Inflammatory macrophage treated with lipopolysaccharide for 4 hours (primary cell): ENCODE results near the gene CERS2.
"Not testable (repeated sequence)": the region's sequence is repeated elsewhere in the genome, so short reads cannot be mapped to it uniquely, and the experiment has no call there.

Experiments
- DNase-seq: peaks from one replicate; pipeline ENCODE4 v3.0.0-alpha.2; 2020

Gene CERS2

DNA sequence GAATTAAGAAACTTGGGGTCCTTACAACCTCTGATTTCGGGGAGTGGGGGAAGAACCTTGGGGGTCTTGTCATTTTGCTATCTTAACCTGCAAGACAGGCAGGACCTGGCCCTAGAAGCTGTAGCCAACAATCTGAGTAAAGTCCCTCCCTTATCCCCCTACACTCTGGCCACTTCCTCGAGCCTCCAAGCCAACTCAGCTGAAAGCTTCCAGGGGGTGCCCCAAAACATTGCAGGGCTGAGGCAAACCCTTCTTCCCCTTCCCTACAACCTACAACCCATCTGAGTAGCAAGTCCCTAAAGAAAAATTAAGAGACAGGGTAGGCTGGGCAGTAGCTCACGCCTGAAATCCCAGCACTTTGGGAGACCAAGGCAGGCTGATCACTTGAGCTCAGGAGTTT, 5.0 kb downstream of the CERS2 start:
- DNase-seq: no peak

DNA sequence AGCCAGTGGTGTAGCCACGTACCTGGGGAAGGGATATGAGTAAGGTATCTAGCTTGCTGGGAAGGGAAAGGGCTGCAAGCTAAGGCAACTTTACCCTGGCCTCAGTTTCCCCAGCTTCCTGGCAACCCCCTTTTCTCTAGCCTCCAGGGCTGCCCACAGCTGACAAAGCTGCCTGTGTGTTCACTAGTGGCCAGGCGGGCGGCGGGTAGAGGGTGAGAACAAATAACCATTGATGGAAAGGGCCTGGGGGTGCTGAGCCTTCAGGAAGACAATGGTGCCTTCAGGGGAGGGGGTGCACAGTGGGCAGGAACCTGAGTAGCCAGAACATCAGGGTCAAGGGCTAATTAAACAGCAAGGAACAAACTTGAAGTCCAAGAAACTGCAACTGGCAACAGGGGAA, 6.1 kb downstream of the CERS2 start:
- no peak for DNase-seq

DNA sequence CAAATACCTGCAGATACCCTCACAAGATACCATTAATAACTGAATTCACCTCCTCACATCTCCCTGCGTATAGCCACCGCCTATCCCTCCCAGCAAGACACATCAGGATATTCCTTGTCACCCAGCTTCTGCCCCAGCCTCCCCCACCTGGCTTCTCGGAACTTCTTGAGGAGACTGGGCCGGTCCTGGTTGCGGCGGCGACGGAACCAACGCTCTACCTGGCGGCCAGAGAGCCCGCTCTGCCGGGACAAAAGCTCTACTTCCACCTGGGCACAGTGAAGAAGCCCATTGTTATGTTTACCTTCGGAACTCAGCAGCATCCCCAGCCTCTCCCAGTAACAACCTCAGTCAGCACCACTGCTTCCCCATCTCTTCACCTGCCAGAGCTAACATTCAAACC, 6.7 kb downstream of the CERS2 start:
- DNase-seq: no peak

DNA sequence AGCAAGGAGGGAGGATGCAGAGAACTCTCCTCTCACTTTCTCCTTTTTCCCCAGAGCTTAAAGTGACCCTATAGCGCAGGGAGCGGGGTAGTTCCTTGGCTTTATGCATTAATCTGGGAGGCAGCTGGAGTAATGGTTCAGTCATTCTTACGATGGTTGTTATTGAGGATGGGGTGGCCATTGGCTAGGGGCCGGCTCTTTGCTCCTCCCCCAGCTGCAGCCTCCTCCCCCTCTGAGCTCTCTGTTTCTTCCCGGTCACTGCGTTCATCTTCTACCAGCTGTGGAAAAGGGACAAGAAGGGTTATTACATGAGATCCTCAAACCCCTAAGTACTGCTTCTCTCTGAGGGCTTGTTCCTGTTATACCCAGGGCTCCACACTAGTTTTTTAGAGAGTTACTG, 8.6 kb downstream of the CERS2 start:
- DNase-seq: no peak

DNA sequence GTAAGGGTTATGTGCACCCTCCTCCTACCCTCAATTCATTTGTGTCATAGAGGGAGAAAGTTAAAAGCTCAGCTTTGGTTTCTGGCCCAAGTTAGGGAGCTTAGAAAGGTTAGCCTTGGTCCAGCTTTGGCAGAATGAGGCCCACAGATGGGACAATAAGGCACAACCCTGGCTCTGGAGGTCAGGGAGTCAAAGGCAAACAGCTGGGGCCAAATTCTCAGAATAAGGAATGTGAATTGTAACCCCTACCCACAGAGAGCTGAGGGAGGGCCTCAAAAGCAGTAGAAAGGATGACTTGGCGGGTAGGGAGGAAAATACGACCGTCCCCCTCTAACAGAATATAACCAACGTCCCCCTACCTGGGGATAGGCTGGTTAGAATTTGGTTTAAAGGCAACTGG, 9.0 kb downstream of the CERS2 start:
- no peak for DNase-seq

DNA sequence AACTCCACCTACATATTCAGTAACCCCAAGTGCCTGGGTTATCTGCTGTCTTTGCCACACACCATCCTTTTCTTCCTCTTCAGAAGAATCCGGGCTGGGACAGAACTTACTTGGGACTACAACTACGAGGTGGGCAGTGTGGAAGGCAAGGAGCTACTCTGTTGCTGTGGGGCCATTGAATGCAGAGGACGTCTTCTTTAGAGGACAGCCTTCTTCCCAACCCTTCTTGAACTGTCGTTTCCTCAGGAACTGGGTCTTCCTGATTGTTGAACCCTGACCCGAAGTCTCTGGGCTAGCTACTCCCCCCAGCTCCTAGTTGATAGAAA, 10.5 kb downstream of the CERS2 start:
- no peak for DNase-seq

DNA sequence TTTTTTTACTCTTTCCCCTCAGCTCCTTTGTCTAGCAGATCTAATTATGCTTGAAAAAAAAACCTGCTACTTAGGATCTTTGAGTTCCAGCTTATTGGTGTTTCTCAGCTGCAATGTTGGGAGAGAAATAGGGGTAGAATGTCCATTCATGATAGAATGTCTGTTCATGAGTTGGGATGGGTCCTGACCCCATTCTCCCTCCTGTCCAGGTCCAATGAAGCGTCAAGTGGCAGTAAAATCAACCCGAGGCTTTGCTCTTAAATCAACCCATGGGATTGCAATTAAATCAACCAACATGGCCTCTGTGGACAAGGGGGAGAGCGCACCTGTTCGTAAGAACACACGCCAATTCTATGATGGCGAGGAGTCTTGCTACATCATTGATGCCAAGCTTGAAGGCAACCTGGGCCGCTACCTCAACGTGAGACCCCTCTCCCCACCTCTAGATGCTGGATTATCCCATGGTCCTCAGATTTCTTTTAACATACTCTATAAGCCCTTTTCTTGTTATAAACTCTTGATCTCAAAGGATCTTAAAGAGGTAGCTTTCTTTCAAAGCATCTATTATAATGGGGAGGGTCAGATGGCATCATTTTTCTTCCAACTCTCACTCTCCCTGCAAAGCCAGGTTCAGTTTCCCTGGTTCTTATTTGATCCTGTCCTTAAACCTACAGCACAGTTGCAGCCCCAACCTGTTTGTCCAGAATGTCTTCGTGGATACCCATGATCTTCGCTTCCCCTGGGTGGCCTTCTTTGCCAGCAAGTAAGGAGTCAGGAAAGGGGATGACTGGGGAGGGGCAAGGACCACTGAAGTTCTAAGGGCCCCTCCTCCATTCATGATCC, 11.1 kb downstream of the CERS2 start:
- DNase-seq: no peak

DNA sequence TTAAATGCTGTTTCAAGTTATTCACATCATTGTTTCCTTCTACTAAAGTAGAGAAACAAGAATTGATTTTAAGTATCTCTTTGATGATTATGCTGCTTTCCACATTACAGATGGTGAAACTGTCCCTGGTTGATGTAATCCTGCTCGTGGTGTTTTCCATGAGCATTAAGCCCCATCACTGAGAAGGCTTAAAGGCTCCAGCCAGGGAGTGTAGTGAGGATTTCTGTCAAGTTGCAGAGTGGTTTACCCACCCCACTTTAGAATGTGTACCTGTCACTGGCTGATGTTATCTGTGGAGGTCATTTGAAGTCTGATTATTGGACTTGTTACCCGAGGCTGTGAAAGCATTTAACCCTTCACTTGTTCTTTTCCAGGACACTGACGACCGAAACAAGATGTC, 12.9 kb downstream of the CERS2 start:
- no peak for DNase-seq

DNA sequence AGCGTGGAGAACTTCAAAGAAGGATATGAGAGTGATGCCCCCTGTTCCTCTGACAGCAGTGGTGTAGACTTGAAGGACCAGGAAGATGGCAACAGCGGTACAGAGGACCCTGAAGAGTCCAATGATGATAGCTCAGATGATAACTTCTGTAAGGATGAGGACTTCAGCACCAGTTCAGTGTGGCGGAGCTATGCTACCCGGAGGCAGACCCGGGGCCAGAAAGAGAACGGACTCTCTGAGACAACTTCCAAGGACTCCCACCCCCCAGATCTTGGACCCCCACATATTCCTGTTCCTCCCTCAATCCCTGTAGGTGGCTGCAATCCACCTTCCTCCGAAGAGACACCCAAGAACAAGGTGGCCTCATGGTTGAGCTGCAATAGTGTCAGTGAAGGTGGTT, 14.0 kb downstream of the CERS2 start:
- DNase-seq: no peak

DNA sequence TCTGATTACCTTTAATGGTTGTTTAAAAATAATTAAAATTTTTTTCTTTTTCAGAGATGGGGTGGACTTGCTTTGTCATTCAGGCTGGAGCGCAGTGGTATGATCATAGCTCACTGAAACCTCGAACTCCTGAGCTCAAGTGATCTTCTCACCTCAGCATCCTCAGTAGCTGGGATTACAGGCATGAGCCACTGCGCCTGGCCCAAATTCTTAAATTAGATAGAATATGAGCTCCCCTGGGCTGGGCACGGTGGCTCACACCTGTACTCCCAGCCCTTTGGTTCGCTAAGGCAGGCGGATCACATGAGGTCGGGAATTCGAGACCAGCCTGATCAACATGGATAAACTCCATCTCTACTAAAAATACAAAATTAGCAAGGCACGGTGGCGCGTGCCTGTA, 17.0 kb downstream of the CERS2 start:
- DNase-seq: no peak

DNA sequence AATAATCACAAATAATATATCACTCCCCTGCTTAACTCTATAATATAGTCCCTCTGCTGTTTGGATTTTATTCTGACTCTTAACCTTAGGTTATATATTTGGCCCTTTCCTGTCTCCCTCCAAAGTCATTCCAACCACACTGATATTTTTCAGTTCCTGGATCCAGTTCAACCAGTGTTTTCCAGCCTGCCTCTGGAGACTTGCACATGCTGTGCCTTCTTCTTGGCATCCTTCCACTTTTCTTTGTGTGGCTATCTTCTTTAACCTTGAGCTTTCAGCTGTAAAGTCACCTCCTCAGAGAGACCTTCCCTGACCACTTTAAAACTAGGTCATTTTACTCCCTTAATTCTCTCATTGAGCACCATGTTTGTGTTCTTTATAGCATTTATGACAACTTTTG, 19.4 kb downstream of the CERS2 start:
- no peak for DNase-seq

DNA sequence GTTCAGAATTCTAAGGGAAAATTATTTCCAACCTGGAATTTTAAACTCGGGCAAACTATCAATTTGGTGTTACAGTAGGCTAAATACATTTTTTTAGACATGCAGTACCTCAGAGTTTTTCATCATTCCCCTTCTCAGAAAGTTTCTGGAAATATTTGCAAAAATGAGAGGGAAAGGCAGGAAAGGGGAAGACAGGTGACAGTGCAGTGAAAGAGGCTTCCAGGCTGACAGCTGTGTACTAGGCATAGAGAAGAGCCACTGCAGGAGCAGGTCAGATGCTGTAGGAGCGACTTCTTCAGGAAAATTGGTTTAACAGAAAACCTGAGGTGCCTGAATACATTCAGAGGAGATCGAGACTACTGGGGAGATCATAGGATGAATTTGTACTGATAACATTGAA, 19.9 kb downstream of the CERS2 start:
- no peak for DNase-seq

DNA sequence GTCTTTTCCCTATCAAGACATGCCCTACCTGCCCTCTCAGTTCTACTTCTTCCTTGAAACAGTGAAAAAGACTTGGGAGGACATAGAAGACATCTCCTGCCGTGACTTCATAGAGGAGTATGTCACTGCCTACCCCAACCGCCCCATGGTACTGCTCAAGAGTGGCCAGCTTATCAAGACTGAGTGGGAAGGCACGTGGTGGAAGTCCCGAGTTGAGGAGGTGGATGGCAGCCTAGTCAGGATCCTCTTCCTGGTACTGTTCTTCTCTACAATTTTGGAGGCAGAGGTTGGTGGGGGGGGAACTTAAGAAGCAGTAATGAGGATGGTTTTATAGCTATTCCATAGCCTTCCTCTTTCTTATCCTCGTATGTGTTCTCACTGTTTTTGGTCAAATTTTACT, 29.8 kb downstream of the CERS2 start:
- peak; percentile 13 for DNase-seq

DNA sequence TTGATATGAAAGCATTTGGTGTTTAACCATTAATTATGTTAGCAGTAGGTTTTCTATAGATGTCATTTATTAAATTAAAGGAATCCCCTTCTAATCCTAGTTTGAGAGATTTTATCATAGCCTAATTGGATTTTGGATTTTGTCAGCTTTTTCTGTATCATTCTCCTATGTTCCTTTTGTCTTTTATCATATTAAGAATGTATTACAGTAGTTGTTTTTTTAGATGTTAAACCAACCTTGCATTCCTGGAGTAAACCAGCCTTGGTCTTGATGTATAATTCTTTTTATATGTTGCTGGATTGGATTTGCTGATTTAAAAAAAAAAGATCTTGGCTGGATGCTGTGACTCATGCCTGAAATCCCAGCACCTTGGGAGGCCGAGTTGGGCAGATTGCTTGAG, 42.9 kb downstream of the CERS2 start:
- DNase-seq: no peak

DNA sequence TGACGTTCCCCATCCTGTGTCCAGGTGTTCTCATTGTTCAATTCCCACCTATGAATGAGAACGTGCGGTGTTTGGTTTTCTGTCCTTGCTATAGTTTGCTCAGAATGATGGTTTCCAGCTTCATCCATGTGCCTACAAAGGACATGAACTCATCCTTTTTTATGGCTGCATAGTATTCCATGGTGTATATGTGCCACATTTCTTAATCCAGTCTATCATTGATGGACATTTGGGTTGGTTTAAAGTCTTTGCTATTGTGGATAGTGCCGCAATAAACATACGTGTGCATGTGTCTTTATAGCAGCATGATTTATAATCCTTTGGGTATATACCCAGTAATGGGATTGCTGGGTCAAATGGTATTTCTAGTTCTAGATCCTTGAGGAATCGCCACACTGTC, 45.9 kb downstream of the CERS2 start:
- not testable (repeated sequence) for DNase-seq

DNA sequence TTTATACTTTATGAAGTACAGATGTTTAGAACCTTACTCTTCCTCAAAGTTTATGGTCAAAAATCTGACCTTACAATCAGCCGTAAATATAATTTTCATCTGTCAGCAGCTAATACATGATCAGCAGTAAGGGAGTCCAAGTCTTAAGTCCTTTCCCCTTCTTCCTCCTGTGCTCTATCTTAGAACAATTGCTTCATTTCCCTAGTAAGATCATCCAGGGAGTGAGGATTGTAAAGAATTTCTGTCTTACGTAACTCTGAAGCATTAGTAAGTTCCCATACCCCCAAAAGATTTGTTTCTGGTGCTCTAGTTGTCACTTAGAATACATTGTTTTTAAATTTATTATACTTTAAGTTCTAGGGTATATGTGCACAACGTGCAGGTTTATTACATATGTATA, 46.3 kb downstream of the CERS2 start:
- DNase-seq: peak; percentile 40

DNA sequence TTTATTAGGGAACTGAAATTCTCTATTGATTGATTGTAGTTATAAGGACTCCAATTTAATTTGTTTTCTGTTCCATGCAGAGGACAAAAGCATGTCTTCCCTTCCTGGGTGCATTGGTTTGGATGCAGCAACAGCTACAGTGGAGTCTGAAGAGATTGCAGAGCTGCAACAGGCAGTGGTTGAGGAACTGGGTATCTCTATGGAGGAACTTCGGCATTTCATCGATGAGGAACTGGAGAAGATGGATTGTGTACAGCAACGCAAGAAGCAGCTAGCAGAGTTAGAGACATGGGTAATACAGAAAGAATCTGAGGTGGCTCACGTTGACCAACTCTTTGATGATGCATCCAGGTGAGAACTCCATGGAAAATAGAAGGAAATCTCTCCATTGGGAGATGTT, 47.0 kb downstream of the CERS2 start:
- peak; percentile 70 for DNase-seq

DNA sequence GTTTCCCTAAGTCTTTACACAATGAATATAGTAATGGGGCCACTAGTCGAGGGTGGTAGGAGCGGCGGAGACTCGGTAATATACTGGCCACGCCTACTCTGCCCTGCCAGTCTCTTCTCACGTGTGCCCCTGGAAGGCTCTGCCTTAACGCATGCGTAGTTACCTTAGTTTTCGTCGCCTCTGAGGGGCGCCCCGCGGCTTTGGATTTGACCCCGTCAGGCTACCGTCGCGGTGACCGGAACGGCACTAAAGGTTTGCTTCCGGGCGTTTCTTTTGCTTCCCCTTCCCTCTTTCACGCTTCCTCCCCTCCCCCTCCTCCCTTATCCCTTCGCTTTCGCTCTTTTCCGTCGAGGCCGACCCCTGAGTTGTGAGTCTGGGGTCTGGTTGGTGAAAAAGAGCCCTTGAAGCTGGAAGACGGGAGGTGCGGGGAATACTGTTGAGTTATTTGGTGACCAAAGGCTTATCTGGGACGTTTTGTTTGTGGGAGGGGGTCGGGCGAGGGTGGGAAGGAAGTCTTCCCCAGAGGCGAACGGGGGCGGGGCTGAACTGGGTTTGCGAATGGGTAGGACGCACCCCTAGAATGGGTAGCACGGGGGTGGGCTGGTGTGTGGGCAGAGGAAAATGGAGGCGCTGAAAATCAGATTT, 48.4 kb downstream of the CERS2 start, which contains the start of gene SETDB1:
SETDB1 (plus strand) TSS at position 267 of the 645 bp plus-strand sequence. CDS start 1,352 bp downstream, outside the sequence.
- DNase-seq: peak; percentile 99

DNA sequence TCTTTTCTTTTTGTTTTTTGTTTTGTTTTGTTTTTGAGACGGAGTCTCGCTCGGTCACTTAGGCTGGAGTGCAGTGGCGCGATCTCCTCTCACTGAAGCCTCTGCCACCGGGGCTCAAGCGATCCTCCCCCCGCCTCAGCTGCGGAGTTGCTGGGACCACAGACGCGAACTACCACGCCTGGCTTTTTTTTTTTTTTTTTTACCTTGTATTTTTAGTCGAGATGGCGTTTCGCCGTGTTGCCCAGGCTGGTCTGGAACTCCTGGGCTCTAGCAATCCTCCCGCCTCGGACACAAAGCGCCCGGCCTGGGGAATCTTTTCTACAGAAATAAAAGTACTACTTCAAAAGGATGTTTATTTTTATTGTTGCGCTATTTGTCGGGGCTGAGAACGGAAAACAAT, 49.6 kb downstream of the CERS2 start:
- DNase-seq: no peak

DNA sequence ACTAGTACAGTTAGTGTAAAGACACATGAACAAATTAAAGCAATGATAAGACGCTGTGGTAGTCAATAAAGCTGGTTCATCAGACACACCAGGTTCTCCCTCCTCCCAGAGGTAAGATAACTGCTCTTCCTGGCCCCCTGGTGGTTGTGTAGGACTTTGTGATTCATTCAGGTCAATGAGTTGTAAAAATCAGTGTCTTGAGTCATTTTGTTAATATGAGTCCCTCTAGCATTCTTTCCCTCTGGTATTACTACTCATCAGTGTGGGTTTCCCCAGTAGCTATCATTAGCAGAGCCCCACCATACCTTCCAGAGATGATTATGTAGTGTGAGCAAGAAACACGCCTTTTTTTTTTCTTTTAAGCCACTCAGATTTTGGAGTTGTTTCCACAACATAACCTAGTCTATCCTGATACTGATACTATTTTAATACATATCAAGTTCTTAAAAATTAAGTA, 52.1 kb downstream of the CERS2 start:
- peak; percentile 78 for DNase-seq

DNA sequence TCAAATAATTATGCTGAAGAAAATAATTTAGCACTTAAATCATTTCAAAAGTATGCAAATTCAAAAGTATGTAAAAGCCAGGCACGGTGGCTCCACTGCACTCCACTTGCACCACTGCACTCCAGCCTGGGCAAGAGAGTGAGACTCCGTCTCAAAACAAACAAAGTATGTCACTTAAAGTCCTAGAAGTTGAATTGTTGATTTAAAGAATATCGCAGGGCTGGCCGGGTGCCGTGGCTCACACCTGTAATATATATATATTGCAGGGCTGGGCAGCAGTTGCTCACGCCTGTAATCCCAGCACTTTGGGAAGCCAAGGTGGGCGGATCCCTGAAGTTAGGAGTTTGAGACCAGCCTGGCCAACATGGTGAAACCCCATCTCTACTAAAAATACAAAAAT, 57.2 kb downstream of the CERS2 start:
- no peak for DNase-seq
